ENCODE measurements around the gene MALT1. TPM values are rescaled to one million over a fixed set of nuclear protein-coding genes. Genes with fewer than 3 reads are reported as not detected.
A peak's percentile ranks its signal among the peaks of the same experiment; 100 is the strongest.

Gene MALT1
- total RNA-seq, result 10 to 100 TPM; 40.1 to 48.9 (median 44.4) TPM

GRCh38 chr18:58671111-58671631 is at the start of gene MALT1:
TSS of gene MALT1 (plus strand) at chr18:58671465. CDS start at chr18:58671644, 179 bp downstream.
- intact Hi-C loops (cut with DNase I; ENCODE audit: low total_unique reads), result no loop called here
- WGBS, 2 donors, result 0% methylated on average over 16 to 35 of the region's 60 CpGs
- peak; percentile 90 to 99 for DNase-seq (ENCODE audit: low spot score in 2 of 2)
- H3K4me3 ChIP-seq (ENCODE audit: low read depth, poor library complexity, severe bottlenecking), result peak within 1 kb of the TSS; percentile 79
- no peak for TF ChIP-seq CTCF (IDR thresholded peaks at IDR 0.05)
- TF ChIP-seq POLR2A (IDR thresholded peaks at IDR 0.05), result peak in 1 of 2 donors; percentile 37

GRCh38 chr18:58624011-58624410 is 47.3 kb upstream of the MALT1 start:
- intact Hi-C loops (cut with DNase I; ENCODE audit: low total_unique reads), result no loop called here
- WGBS, 2 donors, result 93 to 96% methylated on average over 6 of the region's 6 CpGs
- no peak for TF ChIP-seq CTCF (IDR thresholded peaks at IDR 0.05)
- TF ChIP-seq POLR2A (IDR thresholded peaks at IDR 0.05), result no peak
- no peak overlapping the region for H3K4me3 ChIP-seq (ENCODE audit: low read depth, poor library complexity, severe bottlenecking)
- DNase-seq (ENCODE audit: low spot score in 2 of 2), result peak in 1 of 2 donors; percentile 25

- H3K4me3 ChIP-seq (ENCODE audit: low read depth, poor library complexity, severe bottlenecking), result no peak overlapping the region
- no peak for DNase-seq (ENCODE audit: low spot score in 2 of 2)
- 95% methylated on average over 10 of the region's 10 CpGs for WGBS, 2 donors
- TF ChIP-seq CTCF (IDR thresholded peaks at IDR 0.05) (no peak), POLR2A (IDR thresholded peaks at IDR 0.05) (no peak)
- intact Hi-C loops (cut with DNase I; ENCODE audit: low total_unique reads), result no loop called here
Observed at GRCh38 chr18:58625839-58626238, 45.4 kb upstream of the MALT1 start.

- intact Hi-C loops (cut with DNase I; ENCODE audit: low total_unique reads), result no loop called here
- DNase-seq (ENCODE audit: low spot score in 2 of 2), result no peak
- 93 to 99% methylated on average over 2 of the region's 2 CpGs for WGBS, 2 donors
- TF ChIP-seq POLR2A (IDR thresholded peaks at IDR 0.05), result no peak
- TF ChIP-seq CTCF (IDR thresholded peaks at IDR 0.05), result no peak
- no peak overlapping the region for H3K4me3 ChIP-seq (ENCODE audit: low read depth, poor library complexity, severe bottlenecking)
Observed at GRCh38 chr18:58630071-58630470, 41.2 kb upstream of the MALT1 start.

GRCh38 chr18:58631301-58631700 is 40.0 kb upstream of the MALT1 start:
- DNase-seq (ENCODE audit: low spot score in 2 of 2), result no peak
- no peak for TF ChIP-seq CTCF (IDR thresholded peaks at IDR 0.05)
- TF ChIP-seq POLR2A (IDR thresholded peaks at IDR 0.05), result no peak
- 56 to 65% methylated on average over 5 of the region's 5 CpGs for WGBS, 2 donors
- intact Hi-C loops (cut with DNase I; ENCODE audit: low total_unique reads), result no loop called here
- no peak overlapping the region for H3K4me3 ChIP-seq (ENCODE audit: low read depth, poor library complexity, severe bottlenecking)

GRCh38 chr18:58632552-58632951 is 38.7 kb upstream of the MALT1 start:
- intact Hi-C loops (cut with DNase I; ENCODE audit: low total_unique reads), result no loop called here
- WGBS, 2 donors, result 45 to 61% methylated on average over 5 of the region's 5 CpGs
- TF ChIP-seq POLR2A (IDR thresholded peaks at IDR 0.05) (no peak), CTCF (IDR thresholded peaks at IDR 0.05) (no peak)
- no peak for DNase-seq (ENCODE audit: low spot score in 2 of 2)
- H3K4me3 ChIP-seq (ENCODE audit: low read depth, poor library complexity, severe bottlenecking), result no peak overlapping the region

All from lower leg skin (tissue), 4 donors.